NB4 (cell line): ENCODE results near the gene PLXNA2.

ENCODE experiments used
- DNase-seq: peaks from one replicate; pipeline ENCODE4 v3.0.0; 2010; ENCODE audit warnings: low read depth
- H3K4me3 ChIP-seq: one replicate; pipeline ENCODE4 v1.5.1; 2011; ENCODE audit warnings: mild to moderate bottlenecking, low read depth, low read length, moderate library complexity
- MYC ChIP-seq: IDR thresholded peaks from 2 replicates; pipeline ENCODE4 v1.6.1; 2011; ENCODE audit warnings: low read depth, low read length
- POLR2A ChIP-seq: IDR thresholded peaks from 2 replicates; pipeline ENCODE4 v1.6.1; 2011; ENCODE audit warnings: mild to moderate bottlenecking; ENCODE audit not compliant: insufficient read length; ENCODE audit errors: extremely low read depth
- TF ChIP-seq, protein P1 (sequence below): IDR thresholded peaks from 2 replicates; pipeline ENCODE4 v1.6.1; 2011; ENCODE audit warnings: low read depth, low read length
- TF ChIP-seq, protein P2 (sequence below): IDR thresholded peaks from one replicate; pipeline ENCODE4 v1.5.1; 2012; ENCODE audit warnings: low read depth, low read length

Gene PLXNA2

GRCh38 chr1:208085655-208086515 is 158.3 kb downstream of the PLXNA2 start:
- H3K4me3 ChIP-seq, result no peak overlapping the region
- no peak for DNase-seq
- no peak for TF ChIP-seq POLR2A
- TF ChIP-seq, protein P1, sequence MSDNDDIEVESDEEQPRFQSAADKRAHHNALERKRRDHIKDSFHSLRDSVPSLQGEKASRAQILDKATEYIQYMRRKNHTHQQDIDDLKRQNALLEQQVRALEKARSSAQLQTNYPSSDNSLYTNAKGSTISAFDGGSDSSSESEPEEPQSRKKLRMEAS, result no peak
- TF ChIP-seq, protein P2, sequence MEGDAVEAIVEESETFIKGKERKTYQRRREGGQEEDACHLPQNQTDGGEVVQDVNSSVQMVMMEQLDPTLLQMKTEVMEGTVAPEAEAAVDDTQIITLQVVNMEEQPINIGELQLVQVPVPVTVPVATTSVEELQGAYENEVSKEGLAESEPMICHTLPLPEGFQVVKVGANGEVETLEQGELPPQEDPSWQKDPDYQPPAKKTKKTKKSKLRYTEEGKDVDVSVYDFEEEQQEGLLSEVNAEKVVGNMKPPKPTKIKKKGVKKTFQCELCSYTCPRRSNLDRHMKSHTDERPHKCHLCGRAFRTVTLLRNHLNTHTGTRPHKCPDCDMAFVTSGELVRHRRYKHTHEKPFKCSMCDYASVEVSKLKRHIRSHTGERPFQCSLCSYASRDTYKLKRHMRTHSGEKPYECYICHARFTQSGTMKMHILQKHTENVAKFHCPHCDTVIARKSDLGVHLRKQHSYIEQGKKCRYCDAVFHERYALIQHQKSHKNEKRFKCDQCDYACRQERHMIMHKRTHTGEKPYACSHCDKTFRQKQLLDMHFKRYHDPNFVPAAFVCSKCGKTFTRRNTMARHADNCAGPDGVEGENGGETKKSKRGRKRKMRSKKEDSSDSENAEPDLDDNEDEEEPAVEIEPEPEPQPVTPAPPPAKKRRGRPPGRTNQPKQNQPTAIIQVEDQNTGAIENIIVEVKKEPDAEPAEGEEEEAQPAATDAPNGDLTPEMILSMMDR, result no peak
- no peak for TF ChIP-seq MYC

DNA sequence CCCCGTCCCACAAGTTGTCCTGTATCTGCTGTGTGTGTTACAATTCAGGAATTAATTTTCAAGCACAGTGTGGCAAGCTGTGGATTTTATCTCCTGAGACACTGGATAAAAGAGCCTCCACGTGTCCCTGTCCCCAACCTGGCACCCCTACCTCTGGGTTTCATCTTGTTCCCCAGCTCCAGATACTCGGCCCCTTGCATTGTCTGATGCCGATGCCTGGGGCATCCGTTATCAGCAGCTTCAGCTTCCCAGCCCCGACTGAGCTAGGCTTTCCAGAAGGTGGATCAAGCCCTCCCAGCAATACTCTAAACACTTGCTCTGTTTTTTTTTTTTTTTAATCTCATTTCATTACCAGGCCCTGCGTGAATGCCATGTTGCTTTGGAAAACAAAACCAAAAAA is 159.4 kb downstream of the PLXNA2 start:
- TF ChIP-seq POLR2A, result no peak
- TF ChIP-seq MYC, result no peak
- TF ChIP-seq, protein P2, result no peak
- TF ChIP-seq, protein P1, result no peak
- DNase-seq, result no peak
- no peak overlapping the region for H3K4me3 ChIP-seq

- no peak for DNase-seq
- H3K4me3 ChIP-seq, result no peak overlapping the region
- TF ChIP-seq POLR2A, result no peak
- TF ChIP-seq, protein P1, result no peak
- TF ChIP-seq, protein P2, result no peak
- TF ChIP-seq MYC, result no peak
Measured at GRCh38 chr1:208084220-208084619, 160.0 kb downstream of the PLXNA2 start.

- TF ChIP-seq, protein P2, result no peak
- TF ChIP-seq MYC, result no peak
- TF ChIP-seq, protein P1, result no peak
- no peak for TF ChIP-seq POLR2A
- DNase-seq, result no peak
- H3K4me3 ChIP-seq, result no peak overlapping the region
Measured at GRCh38 chr1:208083715-208084085, 160.5 kb downstream of the PLXNA2 start.

GRCh38 chr1:208083016-208083714 is 161.0 kb downstream of the PLXNA2 start:
- TF ChIP-seq, protein P1, result no peak
- TF ChIP-seq POLR2A (no peak), MYC (no peak)
- TF ChIP-seq, protein P2, result no peak
- DNase-seq, result no peak
- H3K4me3 ChIP-seq, result no peak overlapping the region
